ENCODE results near the gene SH3RF1.
"Not testable (repeated sequence)": the region's sequence is repeated elsewhere in the genome, so short reads cannot be mapped to it uniquely, and the experiment has no call there.

SH3RF1 gene

DNA sequence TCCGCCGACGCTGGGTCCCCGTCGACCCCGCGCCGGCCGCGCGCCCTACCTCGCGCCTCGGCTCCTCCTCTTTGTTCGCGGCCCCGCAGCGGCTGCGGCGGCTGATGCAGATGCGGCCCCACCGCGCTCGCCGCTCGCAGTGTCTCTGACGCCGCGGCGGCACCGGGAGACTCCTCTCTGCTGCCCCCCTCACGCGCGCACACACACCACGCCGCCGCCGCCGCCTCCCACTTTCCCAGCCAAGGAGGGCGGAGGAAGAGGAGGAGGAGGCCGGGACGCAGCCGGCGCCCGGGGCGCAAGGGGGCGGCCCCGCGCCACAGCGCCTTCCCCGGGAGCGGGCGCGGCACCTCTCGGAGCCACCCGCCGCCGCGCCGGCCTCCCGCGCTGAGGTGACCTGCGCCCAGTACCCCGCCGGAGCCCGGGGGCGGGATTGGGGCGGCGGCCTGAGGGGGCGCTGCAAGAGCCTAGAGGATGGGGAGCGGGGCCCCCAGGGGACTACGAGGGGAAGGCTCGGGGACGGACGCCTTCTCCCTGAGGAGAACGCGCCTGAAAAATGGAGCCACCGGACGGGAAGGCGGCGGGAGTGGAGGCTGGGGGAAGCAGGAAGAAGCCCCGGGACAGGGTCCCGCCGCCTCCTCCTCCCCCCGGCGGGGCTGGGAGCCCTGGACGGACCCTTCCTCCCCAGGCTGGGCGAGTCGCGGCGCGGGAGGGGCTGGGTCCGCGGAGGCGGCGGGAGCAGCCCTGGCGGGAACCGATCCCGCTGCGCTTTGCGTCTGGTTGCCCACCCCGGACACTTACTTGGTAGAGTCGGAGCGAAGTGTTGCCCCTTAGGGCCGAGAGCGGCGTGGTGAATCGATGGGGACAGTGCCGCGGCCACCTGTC lies at the start of gene SH3RF1:
Gene SH3RF1, minus strand, starts transcription at position 147 of the 882 bp plus-strand sequence. CDS start 1,744 bp downstream, outside the sequence.
- DNase-seq, result no peak

DNA sequence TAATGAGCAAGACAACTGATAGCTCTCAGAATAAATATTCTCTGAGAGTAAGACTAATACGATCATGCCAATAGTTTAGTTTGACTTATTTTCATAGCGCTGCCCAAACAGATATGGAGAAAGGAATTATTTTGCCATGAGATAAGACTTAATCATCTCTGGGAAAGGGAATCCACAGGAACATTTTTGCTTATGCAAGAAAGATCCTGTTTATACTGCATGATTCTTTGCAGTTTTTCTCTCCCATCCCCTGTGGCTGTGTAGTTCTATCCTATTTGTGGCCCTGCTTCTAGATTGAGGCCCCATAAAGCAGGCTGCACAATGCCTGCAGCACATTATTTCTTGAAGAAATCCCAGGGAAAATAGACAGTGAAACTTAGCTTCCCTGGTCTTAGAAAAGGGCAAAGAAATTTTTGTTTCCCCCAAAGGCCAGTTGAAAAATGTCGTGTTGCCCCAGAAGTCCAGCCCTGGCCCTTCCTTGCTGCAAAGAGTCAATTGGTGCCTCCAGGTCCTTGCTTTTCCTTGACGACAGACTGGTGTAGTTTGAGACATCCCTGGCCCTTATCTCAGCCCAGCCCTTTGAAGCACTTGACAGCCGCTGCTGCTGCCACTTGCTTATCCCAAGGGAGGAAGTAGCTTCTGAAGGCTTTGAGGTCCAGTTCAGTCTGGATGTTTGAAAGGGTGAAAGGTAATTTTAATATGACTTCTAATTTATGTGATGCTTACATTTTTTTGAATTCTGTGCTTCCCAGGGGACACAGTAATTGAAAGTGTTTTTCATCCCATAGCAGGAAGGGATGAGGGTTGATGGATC lies 45.0 kb upstream of the SH3RF1 start:
- DNase-seq, result no peak

DNA sequence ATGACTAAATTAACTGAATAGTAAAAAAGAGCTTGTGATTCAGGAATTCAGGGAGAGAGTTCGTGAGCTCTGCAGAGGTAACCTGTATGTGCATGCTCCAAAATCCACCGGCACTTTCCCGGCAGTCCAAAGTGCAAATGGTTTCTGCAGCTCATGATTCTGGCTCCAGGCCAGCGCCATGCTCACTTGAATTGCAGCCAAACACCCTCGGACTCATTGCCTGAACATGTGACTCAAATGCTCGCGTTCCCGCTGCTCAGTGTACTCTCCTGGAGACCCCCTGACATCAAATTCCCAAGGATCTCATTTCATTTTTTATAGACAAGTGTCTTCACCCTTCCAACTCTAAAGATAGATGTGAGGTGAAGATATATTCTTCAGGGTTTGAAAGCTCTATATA lies 44.1 kb upstream of the SH3RF1 start:
- DNase-seq, result no peak

DNA sequence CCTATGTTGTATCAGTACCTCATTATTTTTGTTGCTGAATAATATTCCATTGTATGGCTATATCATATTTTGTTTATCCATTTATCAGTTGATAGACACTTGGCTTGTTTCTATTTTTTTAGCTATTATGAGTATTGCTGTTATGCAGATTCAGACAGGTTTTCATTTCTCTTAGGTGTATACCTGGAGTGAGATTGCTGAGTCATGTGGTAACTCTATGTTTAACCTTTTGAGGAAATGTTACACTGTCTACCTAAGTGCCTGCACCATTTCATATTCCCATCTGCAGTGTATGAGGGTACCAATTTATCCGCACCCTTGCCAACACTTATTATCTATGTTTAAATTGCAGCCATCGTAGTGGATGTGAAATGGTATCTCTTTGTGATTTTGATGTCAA lies 43.0 kb upstream of the SH3RF1 start:
- DNase-seq, result no peak

DNA sequence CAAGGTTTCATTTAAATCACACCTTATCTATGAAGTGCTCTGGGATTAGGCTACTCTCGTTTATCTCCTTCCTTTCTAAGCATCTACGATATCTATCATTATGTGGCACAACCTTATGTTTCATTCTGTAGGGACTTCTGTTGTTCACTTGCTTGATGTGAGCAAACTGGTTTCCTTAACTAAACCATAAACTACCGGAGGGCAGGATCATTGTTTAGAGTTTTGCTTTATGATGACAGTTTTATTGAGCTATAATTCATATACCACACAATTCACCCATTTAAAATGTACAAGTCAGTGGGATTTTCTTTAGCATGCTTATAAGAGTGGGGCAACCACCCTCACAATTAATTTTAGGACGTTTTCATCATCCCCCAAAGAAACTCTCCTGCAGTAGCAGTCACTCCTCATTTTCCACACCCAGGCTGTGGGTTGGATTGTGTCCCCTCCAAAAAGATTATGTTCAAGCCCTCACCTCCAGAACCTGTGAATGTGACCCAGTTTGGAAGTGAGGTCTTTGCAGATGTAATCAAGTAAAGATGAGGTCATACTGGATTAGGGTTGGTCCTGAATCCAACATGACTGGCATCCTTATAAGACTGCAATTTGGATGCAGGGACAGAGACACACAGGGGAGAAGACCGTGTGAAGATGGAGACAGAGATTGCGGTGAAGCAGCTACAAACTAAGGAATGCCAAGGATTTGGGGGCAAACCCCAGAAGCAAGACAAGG lies 42.1 kb upstream of the SH3RF1 start:
- no peak for DNase-seq

DNA sequence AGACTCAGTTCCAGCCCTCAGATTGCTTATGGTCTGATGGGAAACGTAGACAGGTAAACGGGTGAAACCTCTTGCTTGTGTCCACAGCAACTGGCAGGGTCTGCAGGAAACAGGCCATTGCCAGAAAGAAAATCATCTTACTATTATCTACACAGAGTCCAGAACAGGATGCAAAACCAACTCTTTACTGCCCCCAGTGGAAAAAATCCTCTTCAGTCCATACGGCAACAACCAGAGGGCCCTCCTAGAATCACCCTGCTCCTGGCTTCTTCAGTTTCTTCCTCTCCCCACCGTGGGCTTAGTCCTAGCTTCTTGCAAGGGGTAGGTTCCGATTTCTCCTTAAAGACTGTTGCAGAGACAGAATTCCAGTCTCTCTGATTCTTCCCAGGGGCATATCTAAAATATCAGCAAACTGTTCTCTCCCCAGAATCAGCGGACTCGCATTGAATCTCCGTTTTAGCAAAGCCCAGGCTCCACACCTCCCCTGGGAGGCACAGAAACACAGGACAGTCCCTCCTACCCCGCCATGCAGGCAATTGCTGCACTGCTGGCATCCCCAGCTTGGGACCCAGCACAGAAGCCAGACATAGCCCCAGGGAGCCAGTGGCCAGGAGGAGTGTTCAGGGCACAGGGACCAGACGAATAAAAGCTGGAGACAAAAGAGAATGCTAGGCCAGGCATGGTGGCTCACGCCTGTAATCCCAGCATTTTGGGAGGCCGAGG lies 41.0 kb upstream of the SH3RF1 start:
- no peak for DNase-seq

DNA sequence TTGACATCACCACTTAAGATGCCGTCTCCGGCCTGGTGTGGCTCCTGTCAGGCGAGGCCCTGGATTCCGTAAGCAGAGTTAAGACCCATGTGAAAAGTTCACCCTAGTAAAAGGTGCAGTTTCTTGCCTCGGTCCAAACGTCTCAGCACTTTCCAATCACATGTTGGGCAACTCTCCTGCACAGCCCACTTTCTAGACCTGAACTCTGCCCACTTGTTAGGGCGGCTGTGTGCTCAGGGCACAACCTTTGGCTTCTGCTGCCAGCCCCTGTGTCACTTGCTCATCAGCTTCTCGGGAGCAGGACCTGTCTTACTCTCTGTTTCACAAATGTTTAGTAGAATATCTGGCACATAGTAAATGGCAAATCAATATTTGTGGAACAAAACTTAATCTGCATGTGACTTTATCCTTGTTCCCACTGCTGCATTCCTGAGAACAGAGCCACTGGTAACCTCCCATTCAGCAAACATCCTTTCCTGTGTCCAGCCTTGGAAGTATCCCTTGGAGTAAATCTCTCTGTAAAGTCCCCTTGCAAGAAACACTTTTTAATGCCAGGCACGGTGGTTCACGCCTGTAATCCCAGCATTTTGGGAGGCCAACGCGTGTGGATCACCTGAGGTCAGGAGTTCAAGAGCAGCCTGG lies 38.7 kb upstream of the SH3RF1 start:
- no peak for DNase-seq

DNA sequence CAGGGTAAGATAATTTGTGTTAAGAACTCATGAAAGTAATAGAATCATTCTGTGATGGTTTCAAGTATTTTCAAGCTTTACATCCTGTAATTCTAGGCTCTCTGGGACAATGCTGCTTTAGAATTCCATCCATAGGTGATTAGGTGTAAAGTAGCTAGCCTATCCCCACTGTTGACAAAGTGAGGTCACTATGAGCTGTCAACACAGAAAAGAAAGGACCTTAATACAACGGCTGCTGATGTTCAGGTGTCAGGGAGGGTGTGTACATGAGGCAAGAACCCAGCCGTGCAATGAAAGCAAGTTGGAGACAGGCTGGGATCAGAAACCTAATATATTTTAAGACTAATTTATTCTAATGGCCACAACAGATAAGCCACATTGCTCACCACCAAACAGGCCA lies 36.8 kb upstream of the SH3RF1 start:
- DNase-seq, result no peak

DNA sequence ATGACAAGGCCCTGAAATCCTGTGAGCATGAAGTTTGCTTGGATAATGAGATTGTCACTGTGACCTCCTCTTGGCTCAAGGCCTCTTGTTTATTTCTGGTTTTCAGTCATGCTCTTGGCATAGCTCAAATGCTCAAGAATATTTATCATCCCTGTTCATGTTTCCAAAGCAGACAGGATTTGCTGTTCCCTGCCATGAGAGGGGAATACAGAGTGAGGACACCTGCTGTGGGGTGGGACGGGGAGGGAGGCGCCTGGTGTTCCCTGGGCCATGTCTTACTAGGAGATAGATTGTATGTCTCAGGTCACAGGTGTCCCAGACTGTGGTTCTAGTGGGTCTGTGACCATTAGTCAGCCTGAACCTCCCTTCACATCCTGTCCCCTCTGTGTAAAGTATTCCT lies 34.9 kb upstream of the SH3RF1 start:
- DNase-seq, result no peak

DNA sequence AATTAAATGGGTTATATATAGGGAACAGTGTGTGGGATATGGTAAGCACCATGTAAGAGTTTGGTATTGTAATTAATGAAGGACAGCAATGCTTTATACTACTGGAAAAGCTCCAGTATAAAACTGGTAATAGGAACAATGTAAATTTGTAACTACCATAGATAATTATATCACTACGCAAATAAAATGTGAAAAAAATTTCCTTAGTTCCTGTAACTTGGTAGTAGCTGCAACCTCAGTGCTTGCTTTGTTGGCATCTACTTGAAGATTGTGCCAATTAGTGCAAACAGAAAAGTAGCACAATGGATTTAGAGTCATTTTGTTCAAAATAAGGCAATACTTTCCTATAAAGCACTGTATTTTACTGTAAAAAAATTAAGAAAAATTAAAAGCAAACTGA lies 34.4 kb upstream of the SH3RF1 start:
- DNase-seq, result no peak

DNA sequence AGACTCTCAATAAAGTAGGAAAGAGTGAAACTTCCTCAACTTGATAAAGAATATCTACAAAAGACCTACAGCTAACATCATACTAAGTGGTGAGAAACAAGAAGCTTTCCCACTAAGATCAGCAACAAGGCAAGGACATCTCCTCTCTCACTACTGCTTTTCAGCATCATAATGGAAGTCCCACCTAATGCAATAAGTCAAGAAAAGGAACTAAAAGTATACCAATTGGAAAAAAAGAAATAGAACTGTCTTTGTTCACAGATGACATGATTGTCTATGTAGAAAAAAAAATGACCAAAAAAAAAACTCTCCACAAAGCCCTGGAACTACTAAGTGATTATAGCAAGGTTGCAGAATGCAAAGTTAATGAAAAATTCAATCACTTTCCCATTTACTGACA lies 25.1 kb upstream of the SH3RF1 start:
- no peak for DNase-seq

DNA sequence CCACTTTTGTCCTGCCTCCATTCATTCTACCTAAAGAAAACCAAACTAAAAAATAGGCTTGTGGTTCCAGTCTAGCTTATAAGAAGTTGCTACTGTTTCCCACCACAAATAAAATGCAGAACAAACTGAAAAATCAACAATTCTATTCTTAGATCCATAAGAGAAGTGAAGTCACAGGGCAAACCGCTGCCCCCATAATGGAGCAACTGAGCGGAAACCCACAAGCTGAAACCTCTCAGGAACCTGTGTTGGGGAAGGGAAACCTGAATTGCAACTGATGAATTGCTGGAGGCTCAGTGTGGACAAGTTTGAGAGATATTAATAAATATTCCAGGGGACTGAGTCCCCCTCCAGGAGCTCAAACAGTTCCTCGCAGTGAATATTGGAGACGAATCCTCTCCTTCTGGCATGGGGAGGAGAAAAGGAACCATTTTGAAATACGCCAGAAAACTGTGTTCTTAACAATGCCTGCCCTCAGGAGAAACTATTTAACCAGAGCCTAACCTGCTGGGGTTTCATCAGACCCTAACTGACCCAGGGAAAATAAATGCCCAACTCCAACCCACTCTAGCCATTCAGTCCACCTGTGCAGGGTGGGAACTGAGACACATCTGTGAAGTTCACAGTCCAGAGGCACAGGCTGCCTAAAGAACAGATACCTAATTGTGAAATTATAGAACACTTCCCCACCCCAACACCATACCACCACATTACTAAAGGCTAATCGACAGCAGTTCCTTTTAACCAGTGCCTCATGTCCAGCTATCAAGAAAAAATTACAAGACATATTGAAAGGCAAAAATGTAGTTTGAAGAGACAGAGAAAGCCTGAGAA lies 22.8 kb upstream of the SH3RF1 start:
- DNase-seq, result no peak

DNA sequence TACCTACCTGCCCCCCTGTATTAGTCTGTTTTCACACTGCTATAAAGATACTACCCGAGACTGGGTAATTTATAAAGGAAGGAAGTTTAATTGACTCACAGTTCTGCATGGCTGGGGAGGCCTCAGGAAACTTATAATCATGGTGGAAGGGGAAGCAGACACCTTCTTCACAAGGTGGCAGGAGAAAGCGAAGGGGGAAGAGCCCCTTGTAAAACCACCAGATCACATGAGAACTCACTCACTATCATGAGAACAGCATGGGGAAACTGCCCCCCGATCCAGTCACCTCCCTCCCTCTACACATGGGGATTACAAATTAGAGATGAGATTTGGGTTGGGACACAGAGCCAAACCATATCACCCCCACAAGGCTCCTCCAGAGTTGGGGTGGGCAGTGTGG lies 17.2 kb upstream of the SH3RF1 start:
- not testable (repeated sequence) for DNase-seq

DNA sequence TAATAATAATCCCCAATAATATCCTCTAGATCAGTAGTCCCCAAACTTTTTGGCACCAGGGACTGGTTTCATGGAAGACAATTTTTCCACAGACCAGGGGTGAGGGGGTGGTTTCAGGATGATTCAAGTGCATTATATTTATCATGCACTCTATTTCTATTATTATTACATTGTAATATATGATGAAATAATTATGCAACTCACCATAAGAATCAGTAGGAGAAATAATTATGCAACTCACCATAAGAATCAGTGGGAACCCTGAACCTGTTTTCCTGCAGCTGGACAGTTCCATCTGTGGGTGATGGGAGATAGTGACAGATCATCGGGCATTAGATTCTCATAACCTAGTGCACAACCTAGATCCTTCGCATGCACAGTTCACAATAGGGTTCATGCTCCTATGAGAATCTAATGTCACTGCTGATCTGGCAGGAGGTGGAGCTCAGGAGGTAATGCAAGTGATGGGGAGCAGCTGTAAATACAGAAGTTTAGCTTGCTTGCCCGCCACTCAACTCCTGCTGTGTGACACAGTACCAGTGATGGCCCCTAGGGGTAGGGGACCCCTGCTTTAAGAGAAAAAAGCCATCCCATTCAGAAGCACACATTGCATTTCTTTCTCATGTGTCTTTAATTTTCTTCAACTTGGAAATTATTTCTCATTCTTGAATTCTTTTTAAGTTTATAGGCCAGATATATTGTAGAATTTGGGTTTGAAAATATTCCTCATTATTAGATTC lies 16.0 kb upstream of the SH3RF1 start:
- DNase-seq, result no peak

DNA sequence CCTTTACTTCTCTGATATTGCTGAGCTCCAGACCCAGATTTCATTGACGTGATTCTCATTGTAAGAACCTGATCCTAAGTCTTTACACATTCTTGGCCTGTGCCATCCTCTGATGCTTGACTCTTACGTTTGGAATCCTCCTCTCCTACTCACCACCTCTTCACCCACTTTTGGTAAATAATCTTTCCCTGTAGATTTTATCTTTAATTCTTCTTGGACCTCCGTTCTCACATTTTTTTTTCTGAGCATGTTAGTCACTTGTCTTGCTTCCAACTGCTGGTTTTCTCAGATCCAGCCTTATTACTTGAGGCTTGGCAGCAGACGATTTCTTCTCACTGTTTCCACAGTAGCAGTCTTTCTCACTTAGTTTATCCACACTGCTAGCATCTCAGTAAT lies 12.4 kb upstream of the SH3RF1 start:
- DNase-seq, result no peak

DNA sequence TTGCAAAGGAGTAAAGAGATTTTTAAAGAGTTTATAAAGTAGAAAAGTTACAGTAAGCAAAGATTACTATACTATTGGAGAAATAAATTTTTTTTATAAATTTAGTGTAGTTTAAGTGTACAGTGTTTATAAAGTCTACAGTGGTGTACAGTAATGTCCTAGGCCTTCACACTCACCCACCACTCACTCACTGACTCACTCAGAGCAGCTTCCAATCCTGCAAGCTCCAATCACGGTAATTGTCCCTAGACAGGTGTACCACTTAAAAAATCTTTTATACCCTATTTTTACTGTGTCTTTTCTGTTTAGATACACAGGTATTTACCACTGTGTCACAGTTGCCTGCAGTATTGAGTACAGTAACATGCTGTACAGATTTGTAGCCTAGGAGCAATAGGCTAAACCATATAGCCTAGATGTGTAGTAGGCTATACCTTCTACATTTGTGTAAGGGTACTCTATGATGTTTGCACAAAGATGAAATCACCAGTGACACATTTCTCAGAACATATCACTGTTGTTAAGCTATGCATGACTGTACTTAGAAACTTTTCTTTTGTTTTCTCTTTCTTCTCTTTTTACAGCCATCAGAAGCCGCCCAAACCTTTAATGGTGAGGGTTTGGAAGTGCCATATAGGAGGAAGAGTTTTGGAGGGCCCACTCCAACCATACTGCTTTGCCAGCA lies 11.8 kb upstream of the SH3RF1 start:
- DNase-seq, result no peak

DNA sequence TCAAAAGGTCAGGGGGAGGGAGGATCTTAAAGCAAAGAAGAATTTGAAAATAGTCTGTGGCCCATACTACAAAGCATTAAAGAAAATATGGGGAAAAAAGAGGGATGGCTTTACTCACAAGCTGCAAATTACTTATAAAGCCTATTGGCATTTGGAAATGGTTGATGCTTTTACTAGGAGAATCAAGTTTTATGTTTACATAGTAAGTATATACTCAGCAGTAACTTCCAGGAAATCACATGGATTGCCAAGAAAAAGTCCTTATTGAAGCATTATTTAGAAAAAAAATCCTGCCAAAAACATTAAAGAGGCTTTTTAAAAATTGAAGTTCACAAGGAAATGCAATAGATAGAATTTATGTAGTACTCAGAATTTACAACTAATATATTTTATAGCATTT lies 8.4 kb upstream of the SH3RF1 start:
- no peak for DNase-seq

DNA sequence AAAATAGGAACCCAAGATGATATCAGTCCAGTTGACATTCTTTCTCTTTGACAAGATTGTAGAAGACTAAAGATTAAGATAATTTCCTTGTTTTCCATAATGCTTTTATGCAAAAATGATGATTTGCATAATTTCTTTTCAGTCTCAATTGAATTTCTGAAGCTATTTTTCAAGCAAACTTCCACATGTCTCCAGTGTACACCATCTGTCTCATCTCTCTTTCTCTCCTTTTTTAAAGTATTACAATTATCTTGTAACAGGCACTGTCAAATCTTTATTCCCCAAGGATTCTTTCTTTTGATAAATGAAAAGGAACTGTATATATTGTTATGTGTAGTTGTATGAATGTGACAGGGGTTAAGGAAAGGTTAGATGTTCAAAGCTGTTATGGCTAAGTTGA lies 7.9 kb upstream of the SH3RF1 start:
- no peak for DNase-seq

DNA sequence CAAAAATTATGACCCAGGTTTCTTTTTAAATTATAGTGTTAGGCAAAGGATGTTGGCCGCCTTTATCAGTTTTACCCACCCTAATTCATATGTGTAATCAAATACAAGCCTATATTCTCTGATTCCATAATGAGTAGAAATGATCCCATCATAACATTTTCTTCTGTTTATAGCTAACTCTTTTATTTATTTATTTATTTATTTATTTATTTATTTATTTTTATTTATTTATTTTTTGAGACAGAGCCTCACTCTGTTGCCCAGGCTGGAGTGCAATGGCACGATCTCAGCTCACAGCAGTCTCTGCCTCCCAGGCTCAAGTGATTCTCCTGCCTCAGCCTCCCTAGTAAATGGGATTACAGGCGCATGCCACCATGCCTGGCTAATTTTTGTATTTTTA lies 7.1 kb upstream of the SH3RF1 start:
- not testable (repeated sequence) for DNase-seq

DNA sequence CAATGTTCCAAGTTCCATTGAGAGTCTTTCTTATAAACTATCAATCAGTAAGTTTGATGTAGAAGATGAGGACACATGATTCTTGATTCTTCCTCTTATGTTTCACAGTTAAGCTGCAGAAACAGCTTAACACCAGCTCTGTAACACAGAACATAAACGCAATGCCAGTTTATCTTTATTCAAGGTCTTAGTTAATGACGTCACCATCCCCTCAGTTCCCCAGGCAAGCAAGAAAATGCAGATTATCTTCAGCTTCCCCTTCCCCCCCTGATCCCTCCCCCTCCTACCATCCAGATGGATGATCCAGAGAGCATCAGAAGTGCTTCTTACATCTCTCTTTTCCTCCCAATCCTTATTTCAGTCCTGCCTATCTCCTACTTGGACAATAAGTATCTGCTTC lies 4.4 kb upstream of the SH3RF1 start:
- DNase-seq, result no peak
